KMS-11 (cell line): ENCODE measurements around the gene ERO1B.

Source experiments
- H2AFZ ChIP-seq: fragments of 200-600 bp; sonication (generic); 2 replicates; pipeline ENCODE4 v1.6.1; 2016; ENCODE audit warnings: antibody characterized with exemption, mixed run types, low read depth
- H3K27ac ChIP-seq: fragments of 200-600 bp; sonication (generic); 2 replicates; pipeline ENCODE4 v1.6.1; 2016; ENCODE audit warnings: mild to moderate bottlenecking, mixed run types
- H3K27me3 ChIP-seq: fragments of 200-600 bp; sonication (generic); 2 replicates; pipeline ENCODE4 v1.6.1; 2017; ENCODE audit warnings: mild to moderate bottlenecking, low read depth, mixed run types, moderate library complexity; ENCODE audit not compliant: insufficient read depth
- H3K36me3 ChIP-seq: fragments of 200-600 bp; sonication (generic); 2 replicates; pipeline ENCODE4 v1.6.1; 2017; ENCODE audit warnings: mild to moderate bottlenecking, mixed run types; ENCODE audit not compliant: insufficient read depth
- H3K4me1 ChIP-seq: fragments of 200-600 bp; sonication (generic); 2 replicates; pipeline ENCODE4 v1.6.1; 2016; ENCODE audit warnings: mild to moderate bottlenecking, low read depth, mixed run types; ENCODE audit not compliant: poor library complexity, severe bottlenecking
- H3K4me2 ChIP-seq: fragments of 200-600 bp; sonication (generic); 2 replicates; pipeline ENCODE4 v1.7.0; 2016; ENCODE audit warnings: mild to moderate bottlenecking, mixed run types
- H3K4me3 ChIP-seq: fragments of 200-600 bp; sonication (generic); IDR thresholded peaks from 2 replicates; pipeline ENCODE4 v1.6.1; 2017; ENCODE audit warnings: low read depth, low read length, mixed read lengths; ENCODE audit not compliant: insufficient read depth
- H3K79me2 ChIP-seq: fragments of 200-600 bp; sonication (generic); 2 replicates; pipeline ENCODE4 v1.6.1; 2016; ENCODE audit warnings: low read depth, mixed run types; ENCODE audit not compliant: insufficient read depth
- H3K9ac ChIP-seq: fragments of 200-600 bp; sonication (generic); 2 replicates; pipeline ENCODE4 v1.6.1; 2016; ENCODE audit warnings: mild to moderate bottlenecking, mixed run types
- H4K20me1 ChIP-seq: fragments of 200-600 bp; sonication (generic); 2 replicates; pipeline ENCODE4 v1.6.1; 2016; ENCODE audit warnings: mild to moderate bottlenecking, mixed run types; ENCODE audit not compliant: insufficient read depth
- TF ChIP-seq, protein P1 (sequence below): fragments of 200-600 bp; sonication (generic); conservative IDR thresholded peaks from 2 replicates; pipeline ENCODE4 v1.6.1; 2017; ENCODE audit warnings: low read depth, mild to moderate bottlenecking, antibody characterized with exemption, low read length, moderate library complexity, mixed read lengths

Gene ERO1B

DNA sequence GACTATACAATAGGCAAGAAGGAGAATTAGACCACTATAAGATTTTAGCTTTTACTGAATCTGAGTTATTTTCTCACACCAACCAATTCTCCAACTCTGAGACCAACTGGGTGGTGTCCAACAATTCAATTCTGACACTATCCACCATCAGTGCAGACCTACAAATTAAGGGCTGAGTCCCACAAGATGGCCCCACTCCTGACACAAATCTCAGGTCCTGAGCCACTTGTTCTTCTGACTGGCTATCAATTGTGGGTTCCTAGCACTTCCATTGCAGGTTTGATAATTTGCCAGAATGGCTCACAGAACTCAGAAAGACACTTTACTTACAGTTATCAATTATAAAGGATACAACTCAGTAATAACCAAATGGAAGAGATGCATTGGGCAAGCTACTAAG lies 6.7 kb downstream of the ERO1B start:
- H3K27ac ChIP-seq: no peak overlapping the region
- H3K4me3 ChIP-seq: no peak overlapping the region
- no peaks in the 10 kb centered on the region for H3K79me2 ChIP-seq
- H3K27me3 ChIP-seq: no peaks in the 10 kb centered on the region
- no peak overlapping the region for H3K4me2 ChIP-seq
- peaks cover 2% of the 10 kb centered on the region for H3K4me1 ChIP-seq
- no peak overlapping the region for H3K9ac ChIP-seq
- TF ChIP-seq, protein P1, sequence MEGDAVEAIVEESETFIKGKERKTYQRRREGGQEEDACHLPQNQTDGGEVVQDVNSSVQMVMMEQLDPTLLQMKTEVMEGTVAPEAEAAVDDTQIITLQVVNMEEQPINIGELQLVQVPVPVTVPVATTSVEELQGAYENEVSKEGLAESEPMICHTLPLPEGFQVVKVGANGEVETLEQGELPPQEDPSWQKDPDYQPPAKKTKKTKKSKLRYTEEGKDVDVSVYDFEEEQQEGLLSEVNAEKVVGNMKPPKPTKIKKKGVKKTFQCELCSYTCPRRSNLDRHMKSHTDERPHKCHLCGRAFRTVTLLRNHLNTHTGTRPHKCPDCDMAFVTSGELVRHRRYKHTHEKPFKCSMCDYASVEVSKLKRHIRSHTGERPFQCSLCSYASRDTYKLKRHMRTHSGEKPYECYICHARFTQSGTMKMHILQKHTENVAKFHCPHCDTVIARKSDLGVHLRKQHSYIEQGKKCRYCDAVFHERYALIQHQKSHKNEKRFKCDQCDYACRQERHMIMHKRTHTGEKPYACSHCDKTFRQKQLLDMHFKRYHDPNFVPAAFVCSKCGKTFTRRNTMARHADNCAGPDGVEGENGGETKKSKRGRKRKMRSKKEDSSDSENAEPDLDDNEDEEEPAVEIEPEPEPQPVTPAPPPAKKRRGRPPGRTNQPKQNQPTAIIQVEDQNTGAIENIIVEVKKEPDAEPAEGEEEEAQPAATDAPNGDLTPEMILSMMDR: no peak
- H3K36me3 ChIP-seq: no peaks in the 10 kb centered on the region
- no peaks in the 10 kb centered on the region for H4K20me1 ChIP-seq
- no peak overlapping the region for H2AFZ ChIP-seq

DNA sequence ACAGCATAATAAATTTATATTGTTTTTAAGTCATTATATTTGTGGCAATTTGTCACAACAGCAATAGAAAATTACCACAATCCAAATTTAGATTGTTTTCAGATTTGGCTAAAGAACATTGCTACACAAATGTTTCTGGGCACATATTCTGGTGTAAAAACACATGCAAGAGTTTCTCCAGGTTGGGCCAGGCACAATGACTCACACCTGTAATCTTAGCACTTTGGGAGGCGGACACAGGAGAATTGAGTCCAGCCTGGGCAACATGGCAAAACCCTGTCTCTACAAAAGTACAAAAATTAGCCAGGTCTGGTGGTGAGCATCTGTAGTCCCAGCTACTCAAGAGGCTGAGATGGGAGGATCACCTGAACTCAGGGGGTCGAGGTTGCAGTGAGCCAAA lies 8.4 kb downstream of the ERO1B start:
- Histone ChIP-seq H2AFZ (no peak overlapping the region), H3K27ac (no peak overlapping the region), H3K9ac (no peak overlapping the region), H3K4me1 (no peaks in the 10 kb centered on the region), H3K36me3 (no peaks in the 10 kb centered on the region), H3K4me2 (no peak overlapping the region), H4K20me1 (no peaks in the 10 kb centered on the region), H3K4me3 (no peak overlapping the region), H3K27me3 (no peaks in the 10 kb centered on the region), H3K79me2 (no peaks in the 10 kb centered on the region)
- TF ChIP-seq, protein P1: no peak

DNA sequence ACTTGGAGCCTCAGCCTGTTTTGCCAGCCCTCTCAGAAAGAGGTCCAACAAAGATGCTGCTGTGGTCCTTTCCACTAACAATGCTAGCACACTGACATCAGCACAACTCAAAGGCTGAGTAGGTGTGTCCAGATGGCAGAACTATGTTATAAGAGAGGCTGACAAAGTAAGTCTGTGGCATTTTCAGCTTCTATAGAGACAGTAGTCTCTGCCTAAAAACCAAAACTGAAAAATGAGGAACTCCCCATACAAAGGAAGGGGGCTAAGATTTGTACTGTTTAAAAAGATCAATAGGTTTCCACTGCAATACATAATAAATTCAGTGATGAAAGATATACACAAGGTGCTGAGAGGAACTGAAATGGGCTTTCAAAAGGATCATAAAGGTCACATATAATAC lies 12.3 kb downstream of the ERO1B start:
- Histone ChIP-seq H3K27ac (no peak overlapping the region), H3K36me3 (no peaks in the 10 kb centered on the region), H3K9ac (no peak overlapping the region), H4K20me1 (no peaks in the 10 kb centered on the region), H3K4me1 (no peaks in the 10 kb centered on the region), H3K4me2 (no peak overlapping the region), H3K79me2 (no peaks in the 10 kb centered on the region), H3K27me3 (no peaks in the 10 kb centered on the region), H3K4me3 (no peak overlapping the region), H2AFZ (no peak overlapping the region)
- TF ChIP-seq, protein P1: no peak

DNA sequence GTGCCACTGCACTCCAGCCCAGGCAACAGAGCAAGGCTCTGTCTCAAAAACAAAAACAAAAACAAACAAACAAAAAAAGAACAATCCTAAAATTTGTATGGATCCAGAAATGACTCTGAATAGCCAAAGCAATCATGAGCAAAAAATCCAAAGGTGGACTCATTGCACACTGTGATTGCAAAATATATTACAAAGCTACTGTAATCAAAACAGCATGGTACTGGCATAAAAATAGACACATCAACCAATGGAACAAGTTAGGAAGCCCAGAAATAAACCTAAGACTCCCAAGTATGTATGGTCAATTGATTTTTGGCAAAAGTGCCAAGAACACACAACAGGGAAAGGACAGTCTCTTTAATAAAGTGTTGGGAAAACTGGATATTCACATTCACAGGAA lies 19.9 kb downstream of the ERO1B start:
- Histone ChIP-seq H3K4me2 (no peak overlapping the region), H3K36me3 (no peaks in the 10 kb centered on the region), H3K79me2 (no peaks in the 10 kb centered on the region), H3K4me1 (no peaks in the 10 kb centered on the region), H2AFZ (no peak overlapping the region), H3K27me3 (no peaks in the 10 kb centered on the region), H3K9ac (no peak overlapping the region), H3K4me3 (no peak overlapping the region), H3K27ac (no peak overlapping the region), H4K20me1 (no peaks in the 10 kb centered on the region)
- TF ChIP-seq, protein P1: no peak

DNA sequence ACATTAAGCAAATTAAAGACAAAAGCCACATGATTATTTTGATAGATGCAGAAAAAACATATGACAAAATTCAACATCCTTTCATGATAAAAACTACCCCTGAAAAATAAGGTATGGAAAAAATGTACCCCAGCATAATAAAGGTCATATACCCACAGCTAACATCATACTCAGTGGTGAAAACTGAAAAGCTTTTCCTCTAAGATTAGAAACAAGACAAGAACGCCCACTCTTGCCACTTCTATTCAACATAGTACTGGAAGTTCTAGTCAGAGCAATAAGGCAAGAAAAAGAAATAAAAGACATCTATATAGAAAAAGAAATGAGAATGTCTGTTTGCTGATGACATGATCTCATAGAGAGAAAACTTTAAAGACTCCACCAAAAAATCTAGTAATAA lies 20.7 kb downstream of the ERO1B start:
- H3K27me3 ChIP-seq: no peaks in the 10 kb centered on the region
- H2AFZ ChIP-seq: no peak overlapping the region
- H3K4me3 ChIP-seq: no peak overlapping the region
- no peak overlapping the region for H3K27ac ChIP-seq
- no peaks in the 10 kb centered on the region for H3K36me3 ChIP-seq
- H3K4me1 ChIP-seq: no peaks in the 10 kb centered on the region
- TF ChIP-seq, protein P1: no peak
- no peak overlapping the region for H3K4me2 ChIP-seq
- H3K9ac ChIP-seq: no peak overlapping the region
- H3K79me2 ChIP-seq: no peaks in the 10 kb centered on the region
- no peaks in the 10 kb centered on the region for H4K20me1 ChIP-seq
